RPMI7951 (cell line): Measurements from ENCODE around the gene ABCA9. TPM values are rescaled to one million over a fixed set of nuclear protein-coding genes. Genes with fewer than 3 reads are reported as not detected.
"Not testable (repeated sequence)": the region's sequence is repeated elsewhere in the genome, so short reads cannot be mapped to it uniquely, and the experiment has no call there.

Experiments
- DNase-seq: peaks from one replicate; pipeline ENCODE4 v3.0.0-alpha.2; 2012; ENCODE audit warnings: low read depth
- total RNA-seq: library from RNA; depleted of rRNA; stranded (reverse); fragments of >200 nt; shearing (Covaris generic); gene quantifications from 2 replicates; pipeline ENCODE4 v1.2.3, GENCODE V29; 2014; rRNA removed

Gene ABCA9
- total RNA-seq = not detected in 2 replicates

- no peak for DNase-seq
Observed at GRCh38 chr17:69060822-69061221, at the start of gene ABCA9. ABCA9 (minus strand) TSS chr17:69060927; CDS start chr17:69051126, 9,801 bp downstream.

GRCh38 chr17:69105907-69106730, 45.4 kb upstream of the ABCA9 start:
- DNase-seq = no peak

GRCh38 chr17:69103557-69104233, 43.0 kb upstream of the ABCA9 start:
- no peak for DNase-seq

- no peak for DNase-seq
Observed at GRCh38 chr17:69098625-69099024, 37.9 kb upstream of the ABCA9 start.

GRCh38 chr17:69096541-69096940, 35.8 kb upstream of the ABCA9 start:
- no peak for DNase-seq

- no peak for DNase-seq
Observed at GRCh38 chr17:69093995-69094394, 33.3 kb upstream of the ABCA9 start.

- no peak for DNase-seq
Observed at GRCh38 chr17:69093279-69093789, 32.6 kb upstream of the ABCA9 start.

- no peak for DNase-seq
Observed at GRCh38 chr17:69090365-69090764, 29.6 kb upstream of the ABCA9 start.

- DNase-seq = no peak
Observed at GRCh38 chr17:69088643-69089200, 28.0 kb upstream of the ABCA9 start.

GRCh38 chr17:69086641-69087040, 25.9 kb upstream of the ABCA9 start:
- no peak for DNase-seq

- no peak for DNase-seq
Observed at GRCh38 chr17:69084911-69085310, 24.2 kb upstream of the ABCA9 start.

- no peak for DNase-seq
Observed at GRCh38 chr17:69082696-69083095, 22.0 kb upstream of the ABCA9 start.

- no peak for DNase-seq
Observed at GRCh38 chr17:69078864-69079263, 18.1 kb upstream of the ABCA9 start.

GRCh38 chr17:69075823-69076222, 15.1 kb upstream of the ABCA9 start:
- no peak for DNase-seq

- not testable (repeated sequence) for DNase-seq
Observed at GRCh38 chr17:69073392-69073791, 12.7 kb upstream of the ABCA9 start.

- DNase-seq = not testable (repeated sequence)
Observed at GRCh38 chr17:69072803-69073256, 12.1 kb upstream of the ABCA9 start.

GRCh38 chr17:69071233-69071586, 10.5 kb upstream of the ABCA9 start:
- not testable (repeated sequence) for DNase-seq

GRCh38 chr17:69070378-69071232, 9.9 kb upstream of the ABCA9 start:
- DNase-seq = not testable (repeated sequence)

- no peak for DNase-seq
Observed at GRCh38 chr17:69069226-69069750, 8.6 kb upstream of the ABCA9 start.

GRCh38 chr17:69067274-69068047, 6.7 kb upstream of the ABCA9 start:
- no peak for DNase-seq
